IMR-90 (cell line): Measurements from ENCODE around the gene CHST8. TPM values are rescaled to one million over a fixed set of nuclear protein-coding genes. Genes with fewer than 3 reads are reported as not detected.

Source experiments
- ATAC-seq: fragments of 200-7000 bp; cut with Tn5 transposase; 2 replicates; pipeline ENCODE4 v1.9.1; 2020; ENCODE audit warnings: low read depth, mild to moderate bottlenecking, moderate library complexity
- BruUV-seq: library from RNA; stranded (reverse); fragments of 400-500 nt; replicated peaks from 2 replicates; lab custom pipeline; 2021; lab: Mats Ljungman, UMichigan
- CTCF ChIA-PET: fragments of 300-600 bp; formaldehyde crosslinking; extraction: SDS; loops from one replicate; lab custom pipeline; 2021; ENCODE audit warnings: antibody characterized with exemption; lab: Yijun Ruan, JAX
- POLR2A ChIA-PET: fragments of 300-600 bp; sonication (Branson Sonifier 250); formaldehyde crosslinking; loops from one replicate; lab custom pipeline; 2022; ENCODE audit warnings: antibody characterized with exemption; ENCODE audit not compliant: unreplicated experiment; lab: Charles Lee
- DNase-seq: peaks from one replicate; pipeline ENCODE4 v3.0.0; 2013
- H2AFZ ChIP-seq: replicated peaks from 2 replicates; pipeline ENCODE3; 2013; ENCODE audit warnings: low read length, mild to moderate bottlenecking; ENCODE audit not compliant: poor library complexity
- H2AK5ac ChIP-seq: 2 replicates; pipeline ENCODE4 v1.6.1; 2013; ENCODE audit warnings: low read depth, low read length, inconsistent platforms
- H2AK9ac ChIP-seq: replicated peaks from 2 replicates; pipeline ENCODE3; 2013; ENCODE audit warnings: mild to moderate bottlenecking, low read depth, low read length, moderate library complexity; ENCODE audit not compliant: poor library complexity
- H2BK120ac ChIP-seq: 2 replicates; pipeline ENCODE4 v1.6.1; 2013; ENCODE audit warnings: low read depth, low read length, inconsistent platforms
- H2BK15ac ChIP-seq: 3 replicates; pipeline ENCODE4 v1.6.1; 2013; ENCODE audit warnings: low read depth, low read length, inconsistent platforms
- H2BK20ac ChIP-seq: 2 replicates; pipeline ENCODE4 v1.6.1; 2013; ENCODE audit warnings: low read depth, mild to moderate bottlenecking, inconsistent platforms, low read length, moderate library complexity
- H2BK5ac ChIP-seq: 2 replicates; pipeline ENCODE4 v1.6.1; 2013; ENCODE audit warnings: mild to moderate bottlenecking, low read depth, low read length, inconsistent platforms; ENCODE audit not compliant: poor library complexity, severe bottlenecking
- H3K14ac ChIP-seq: replicated peaks from 2 replicates; pipeline ENCODE4 v1.6.1; 2013; ENCODE audit warnings: low read depth, low read length, inconsistent platforms
- H3K18ac ChIP-seq: 2 replicates; pipeline ENCODE4 v1.6.1; 2013; ENCODE audit warnings: low read depth, low read length, control low read depth
- H3K23ac ChIP-seq: 2 replicates; pipeline ENCODE4 v1.6.1; 2013; ENCODE audit warnings: low read depth, low read length, inconsistent platforms
- H3K27ac ChIP-seq: 2 replicates; pipeline ENCODE4 v1.5.1; 2013; ENCODE audit warnings: mild to moderate bottlenecking, control low read depth, low read length; ENCODE audit not compliant: insufficient read depth
- H3K27me3 ChIP-seq: 2 replicates; pipeline ENCODE4 v1.6.1; 2013; ENCODE audit warnings: low read length; ENCODE audit not compliant: control insufficient read depth, insufficient read depth
- H3K36me3 ChIP-seq: 2 replicates; pipeline ENCODE4 v1.6.1; 2013; ENCODE audit warnings: low read length, mixed read lengths; ENCODE audit not compliant: control insufficient read depth, insufficient read depth
- H3K4ac ChIP-seq: 2 replicates; pipeline ENCODE4 v1.6.1; 2013; ENCODE audit warnings: low read depth, low read length, inconsistent platforms
- H3K4me1 ChIP-seq: 2 replicates; pipeline ENCODE4 v1.6.1; 2013; ENCODE audit warnings: low read length, mixed read lengths; ENCODE audit not compliant: control insufficient read depth, insufficient read depth
- H3K4me2 ChIP-seq: 2 replicates; pipeline ENCODE4 v1.6.1; 2013; ENCODE audit warnings: low read depth, mild to moderate bottlenecking, control low read depth, low read length, moderate library complexity
- H3K4me3 ChIP-seq: 2 replicates; pipeline ENCODE4 v1.5.1; 2013; ENCODE audit warnings: low read depth, mild to moderate bottlenecking, control low read depth, low read length, moderate library complexity; ENCODE audit not compliant: insufficient read depth
- H3K56ac ChIP-seq: 2 replicates; pipeline ENCODE4 v1.6.1; 2013; ENCODE audit warnings: low read length, inconsistent platforms; ENCODE audit not compliant: insufficient read depth; ENCODE audit errors: extremely low read depth
- H3K79me1 ChIP-seq, 2 experiments: 2 replicates each; pipeline ENCODE4 v1.6.1; 2013; ENCODE audit warnings: low read length in 2 of 2, inconsistent platforms in 1 of 2, low read depth in 1 of 2
- H3K9ac ChIP-seq: 2 replicates; pipeline ENCODE4 v1.6.1; 2013; ENCODE audit warnings: low read depth, low read length, control low read depth
- H3K9me1 ChIP-seq: 2 replicates; pipeline ENCODE4 v1.6.1; 2013; ENCODE audit warnings: low read length, inconsistent platforms; ENCODE audit not compliant: insufficient read depth
- H3K9me3 ChIP-seq: 2 replicates; pipeline ENCODE4 v1.6.1; 2013; ENCODE audit warnings: low read length; ENCODE audit not compliant: control insufficient read depth, insufficient read depth
- H4K20me1 ChIP-seq: 2 replicates; pipeline ENCODE4 v1.6.1; 2013; ENCODE audit warnings: low read length, inconsistent platforms; ENCODE audit not compliant: insufficient read depth
- H4K5ac ChIP-seq: 2 replicates; pipeline ENCODE4 v1.6.1; 2013; ENCODE audit warnings: mild to moderate bottlenecking, low read depth, low read length, control low read depth
- H4K8ac ChIP-seq, 2 experiments: 2 replicates each; pipeline ENCODE4 v1.6.1; 2013; ENCODE audit warnings: low read depth in 2 of 2, low read length in 2 of 2, control low read depth in 1 of 2, inconsistent platforms in 1 of 2
- H4K91ac ChIP-seq: 2 replicates; pipeline ENCODE4 v1.6.1; 2013; ENCODE audit warnings: low read depth, low read length, inconsistent platforms; ENCODE audit not compliant: insufficient read depth
- BHLHE40 ChIP-seq: fragments of 150-350 bp; IDR thresholded peaks from 2 replicates; pipeline ENCODE4 v1.6.1; 2016; ENCODE audit warnings: mild to moderate bottlenecking, low read depth, low read length
- CHD1 ChIP-seq: IDR thresholded peaks from 2 replicates; pipeline ENCODE4 v1.6.1; 2012; ENCODE audit warnings: low read depth, low read length, improper control_type of control experiment
- FOS ChIP-seq: fragments of 150-350 bp; IDR thresholded peaks from 2 replicates; pipeline ENCODE4 v1.6.1; 2016; ENCODE audit warnings: low read depth, low read length
- MAFK ChIP-seq: IDR thresholded peaks from 2 replicates; pipeline ENCODE4 v1.6.1; 2012; ENCODE audit warnings: low read depth, low read length, improper control_type of control experiment
- MXI1 ChIP-seq: IDR thresholded peaks from 2 replicates; pipeline ENCODE4 v1.6.1; 2012; ENCODE audit warnings: low read depth, mild to moderate bottlenecking, low read length, moderate library complexity, borderline replicate concordance
- POLR2A ChIP-seq: IDR thresholded peaks from 2 replicates; pipeline ENCODE4 v1.6.1; 2012; ENCODE audit warnings: mild to moderate bottlenecking, low read depth, low read length
- RFX5 ChIP-seq: IDR thresholded peaks from 2 replicates; pipeline ENCODE4 v1.8.0; 2012; ENCODE audit warnings: low read depth, mild to moderate bottlenecking, low read length, moderate library complexity
- WGBS, 2 experiments: methylation state at CpG; one replicate each; pipeline versions ENCODE4 v1.1.5 to v1.1.7; 2013; ENCODE audit warnings: missing lambda C conversion rate in 2 of 2; ENCODE audit not compliant: insufficient read length in 1 of 2; ENCODE audit errors: extremely low coverage in 2 of 2; 5-methylcytosine and 5-hydroxymethylcytosine counted together
- dilution Hi-C: fragments of 300-500 bp; cut with HindIII; formaldehyde crosslinking; loops from one replicate; pipeline ENCODE4 v1.14.3; 2018; ENCODE audit warnings: low sequenced_read_pairs; ENCODE audit not compliant: unreplicated experiment
- in situ Hi-C: fragments of 300-500 bp; cut with MboI; formaldehyde crosslinking; loops from 3 replicates; pipeline ENCODE4 v1.14.3; 2019; ENCODE audit warnings: low sequenced_read_pairs, inconsistent platforms, mixed read lengths
- intact Hi-C: fragments of 100-400 bp; cut with micrococcal nuclease; formaldehyde crosslinking; loops from 2 replicates; pipeline ENCODE4 v1.10.0; 2022
- polyA plus RNA-seq, 3 experiments: library from polyadenylated mRNA; depleted of rRNA; stranded (reverse); fragments of >200 nt; gene quantifications; 2 replicates each; pipeline ENCODE4 v1.2.3, GENCODE V29; 2012; ENCODE audit warnings: low replicate concordance in 1 of 3
- total RNA-seq: library from RNA; depleted of rRNA; stranded (reverse); fragments of >200 nt; gene quantifications from 2 replicates; pipeline ENCODE4 v1.2.3, GENCODE V29; 2012
- TF ChIP-seq, protein P1 (sequence below): fragments of 150-350 bp; IDR thresholded peaks from 2 replicates; pipeline ENCODE4 v1.6.1; 2016; ENCODE audit warnings: low read depth, mild to moderate bottlenecking, low read length, moderate library complexity, borderline replicate concordance
- TF ChIP-seq, protein P2 (sequence below): fragments of 150-350 bp; IDR thresholded peaks from 2 replicates; pipeline ENCODE4 v1.6.1; 2017; ENCODE audit warnings: mild to moderate bottlenecking, antibody characterized with exemption, low read length, low read depth
- TF ChIP-seq, protein P3 (sequence below): conservative IDR thresholded peaks from 2 replicates; pipeline ENCODE4 v1.5.1; 2012; ENCODE audit warnings: mild to moderate bottlenecking, low read depth, low read length, improper control_type of control experiment

CHST8 gene
- total and polyA plus RNA-seq, 2 of the 4 experiments (the other 2 are of a cell fraction): not detected

- no peak for TF ChIP-seq CHD1
- TF ChIP-seq MXI1: no peak
Measured at GRCh38 chr19:33797802-33798671, 176.3 kb downstream of the CHST8 start (continued).

GRCh38 chr19:33798681-33799111 lies 176.9 kb downstream of the CHST8 start:
- Histone ChIP-seq H3K9me3 (no peaks in the 10 kb centered on the region), H3K56ac (no peak overlapping the region), H2BK20ac (no peak overlapping the region), H2AK9ac (peak overlapping the region; percentile 22), H3K9me1 (no peaks in the 10 kb centered on the region), H3K9ac (peak overlapping the region; percentile 40), H2BK120ac (no peak overlapping the region), H3K4me3 (no peak overlapping the region; the same call in 1 of the 2 replicates), H3K23ac (no peak overlapping the region), H3K36me3 (peaks cover 26% of the 10 kb centered on the region), H3K14ac (no peak overlapping the region), H3K4ac (peak overlapping the region; percentile 48; the same call in 1 of the 2 replicates), H4K8ac (peak overlapping the region in 1 of 2 experiments; percentile 6; a peak in 2 of 4 replicates), H3K79me1 (peaks cover 0 to 5% of the 10 kb centered on the region in 2 experiments; a peak in 1 of 4 replicates), H3K27me3 (no peaks in the 10 kb centered on the region), H2BK15ac (no peak overlapping the region; the same call in 2 of the 3 replicates), H4K5ac (no peak overlapping the region; the same call in 1 of the 2 replicates), H4K91ac (peak overlapping the region; percentile 46; the same call in 1 of the 2 replicates), H4K20me1 (peaks cover 4% of the 10 kb centered on the region; the same call in 1 of the 2 replicates), H2BK5ac (no peak overlapping the region), H2AK5ac (peak overlapping the region; percentile 50; the same call in 1 of the 2 replicates), H2AFZ (peak overlapping the region; percentile 59), H3K4me2 (peak overlapping the region; percentile 85; the same call in 1 of the 2 replicates), H3K27ac (peak overlapping the region; percentile 60; the same call in 1 of the 2 replicates), H3K4me1 (peaks cover 2% of the 10 kb centered on the region; the same call in 1 of the 2 replicates), H3K18ac (no peak overlapping the region)
- dilution Hi-C loops: no loop called here
- TF ChIP-seq, protein P1, sequence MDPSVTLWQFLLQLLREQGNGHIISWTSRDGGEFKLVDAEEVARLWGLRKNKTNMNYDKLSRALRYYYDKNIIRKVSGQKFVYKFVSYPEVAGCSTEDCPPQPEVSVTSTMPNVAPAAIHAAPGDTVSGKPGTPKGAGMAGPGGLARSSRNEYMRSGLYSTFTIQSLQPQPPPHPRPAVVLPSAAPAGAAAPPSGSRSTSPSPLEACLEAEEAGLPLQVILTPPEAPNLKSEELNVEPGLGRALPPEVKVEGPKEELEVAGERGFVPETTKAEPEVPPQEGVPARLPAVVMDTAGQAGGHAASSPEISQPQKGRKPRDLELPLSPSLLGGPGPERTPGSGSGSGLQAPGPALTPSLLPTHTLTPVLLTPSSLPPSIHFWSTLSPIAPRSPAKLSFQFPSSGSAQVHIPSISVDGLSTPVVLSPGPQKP: no peak
- TF ChIP-seq, protein P2, sequence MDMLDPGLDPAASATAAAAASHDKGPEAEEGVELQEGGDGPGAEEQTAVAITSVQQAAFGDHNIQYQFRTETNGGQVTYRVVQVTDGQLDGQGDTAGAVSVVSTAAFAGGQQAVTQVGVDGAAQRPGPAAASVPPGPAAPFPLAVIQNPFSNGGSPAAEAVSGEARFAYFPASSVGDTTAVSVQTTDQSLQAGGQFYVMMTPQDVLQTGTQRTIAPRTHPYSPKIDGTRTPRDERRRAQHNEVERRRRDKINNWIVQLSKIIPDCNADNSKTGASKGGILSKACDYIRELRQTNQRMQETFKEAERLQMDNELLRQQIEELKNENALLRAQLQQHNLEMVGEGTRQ: no peak
- TF ChIP-seq MAFK: no peak
- TF ChIP-seq RFX5: no peak
- no peak for TF ChIP-seq POLR2A
- TF ChIP-seq, protein P3, sequence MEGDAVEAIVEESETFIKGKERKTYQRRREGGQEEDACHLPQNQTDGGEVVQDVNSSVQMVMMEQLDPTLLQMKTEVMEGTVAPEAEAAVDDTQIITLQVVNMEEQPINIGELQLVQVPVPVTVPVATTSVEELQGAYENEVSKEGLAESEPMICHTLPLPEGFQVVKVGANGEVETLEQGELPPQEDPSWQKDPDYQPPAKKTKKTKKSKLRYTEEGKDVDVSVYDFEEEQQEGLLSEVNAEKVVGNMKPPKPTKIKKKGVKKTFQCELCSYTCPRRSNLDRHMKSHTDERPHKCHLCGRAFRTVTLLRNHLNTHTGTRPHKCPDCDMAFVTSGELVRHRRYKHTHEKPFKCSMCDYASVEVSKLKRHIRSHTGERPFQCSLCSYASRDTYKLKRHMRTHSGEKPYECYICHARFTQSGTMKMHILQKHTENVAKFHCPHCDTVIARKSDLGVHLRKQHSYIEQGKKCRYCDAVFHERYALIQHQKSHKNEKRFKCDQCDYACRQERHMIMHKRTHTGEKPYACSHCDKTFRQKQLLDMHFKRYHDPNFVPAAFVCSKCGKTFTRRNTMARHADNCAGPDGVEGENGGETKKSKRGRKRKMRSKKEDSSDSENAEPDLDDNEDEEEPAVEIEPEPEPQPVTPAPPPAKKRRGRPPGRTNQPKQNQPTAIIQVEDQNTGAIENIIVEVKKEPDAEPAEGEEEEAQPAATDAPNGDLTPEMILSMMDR: no peak
- no peak for TF ChIP-seq FOS
- no peak for TF ChIP-seq BHLHE40
- ChIA-PET POLR2A (interaction anchor here (0.7 kb wide), 1 partner anchor 531 kb away, joined by 5 read pairs; no protein-coding TSS in a partner anchor), CTCF (interaction anchor here (0.5 to 2.5 kb wide), 3 partner anchors 21 to 360 kb away, joined by 3 to 10 read pairs (median 8); no protein-coding TSS in a partner anchor)
- intact Hi-C loops: loop anchor here (5.0 kb wide), 1 partner anchor 199 kb away; no protein-coding TSS in a partner anchor
- DNase-seq (peak; percentile 27), ATAC-seq (no peak)
- BruUV-seq: no TSS peak
- in situ Hi-C loops: loop anchor here (25.0 kb wide), 1 partner anchor 539 kb away; no protein-coding TSS in a partner anchor
- WGBS, 2 experiments: no CpG with 5 or more reads among the region's 12 CpGs
